GM18951 (cell line): ENCODE data around the gene COL9A3.

Source experiments
- POLR2A ChIP-seq: IDR thresholded peaks from 4 replicates; pipeline ENCODE4 v1.6.1; 2011; ENCODE audit warnings: mild to moderate bottlenecking; ENCODE audit not compliant: insufficient read length, insufficient read depth; ENCODE audit errors: extremely low read depth
- in situ Hi-C: fragments of 300-500 bp; cut with MboI; formaldehyde crosslinking; loops from one replicate; pipeline ENCODE4 v1.12.0; 2022; ENCODE audit warnings: low sequenced_read_pairs, mixed read lengths, inconsistent platforms; ENCODE audit not compliant: unreplicated experiment

Gene COL9A3

GRCh38 chr20:62816884-62817873 is at the start of gene COL9A3:
TSS of gene COL9A3 (plus strand) at chr20:62817050. CDS start at chr20:62817065, 15 bp downstream.
- in situ Hi-C loops = no loop called here
- no peak for TF ChIP-seq POLR2A

GRCh38 chr20:62768234-62768546 is 48.7 kb upstream of the COL9A3 start:
- in situ Hi-C loops = no loop called here
- TF ChIP-seq POLR2A = no peak

- no peak for TF ChIP-seq POLR2A
- in situ Hi-C loops = no loop called here
Measured at GRCh38 chr20:62768551-62769287, 48.1 kb upstream of the COL9A3 start.

GRCh38 chr20:62769346-62770071 is 47.3 kb upstream of the COL9A3 start:
- no peak for TF ChIP-seq POLR2A
- in situ Hi-C loops = no loop called here

- in situ Hi-C loops = no loop called here
Measured at GRCh38 chr20:62770111-62770910, 46.5 kb upstream of the COL9A3 start.

GRCh38 chr20:62770916-62771315 is 45.9 kb upstream of the COL9A3 start:
- TF ChIP-seq POLR2A = no peak
- in situ Hi-C loops = no loop called here

More at GRCh38 chr20:62770111-62770910, 46.5 kb upstream of the COL9A3 start:
- no peak for TF ChIP-seq POLR2A

- in situ Hi-C loops = no loop called here
- TF ChIP-seq POLR2A = no peak
Measured at GRCh38 chr20:62771396-62772102, 45.3 kb upstream of the COL9A3 start.

- in situ Hi-C loops = no loop called here
- no peak for TF ChIP-seq POLR2A
Measured at GRCh38 chr20:62772103-62772611, 44.7 kb upstream of the COL9A3 start.

- TF ChIP-seq POLR2A = no peak
- in situ Hi-C loops = no loop called here
Measured at GRCh38 chr20:62772619-62772989, 44.2 kb upstream of the COL9A3 start.

GRCh38 chr20:62772990-62773844 is 43.6 kb upstream of the COL9A3 start:
- TF ChIP-seq POLR2A = no peak
- in situ Hi-C loops = no loop called here
